Cerebellar cortex (tissue), 1 donor: ENCODE data around the gene APOC1.

ENCODE experiments used
- DNase-seq: peaks from one replicate; pipeline ENCODE4 v3.0.0-alpha.2; 2015; ENCODE audit warnings: low spot score

APOC1 gene

DNA sequence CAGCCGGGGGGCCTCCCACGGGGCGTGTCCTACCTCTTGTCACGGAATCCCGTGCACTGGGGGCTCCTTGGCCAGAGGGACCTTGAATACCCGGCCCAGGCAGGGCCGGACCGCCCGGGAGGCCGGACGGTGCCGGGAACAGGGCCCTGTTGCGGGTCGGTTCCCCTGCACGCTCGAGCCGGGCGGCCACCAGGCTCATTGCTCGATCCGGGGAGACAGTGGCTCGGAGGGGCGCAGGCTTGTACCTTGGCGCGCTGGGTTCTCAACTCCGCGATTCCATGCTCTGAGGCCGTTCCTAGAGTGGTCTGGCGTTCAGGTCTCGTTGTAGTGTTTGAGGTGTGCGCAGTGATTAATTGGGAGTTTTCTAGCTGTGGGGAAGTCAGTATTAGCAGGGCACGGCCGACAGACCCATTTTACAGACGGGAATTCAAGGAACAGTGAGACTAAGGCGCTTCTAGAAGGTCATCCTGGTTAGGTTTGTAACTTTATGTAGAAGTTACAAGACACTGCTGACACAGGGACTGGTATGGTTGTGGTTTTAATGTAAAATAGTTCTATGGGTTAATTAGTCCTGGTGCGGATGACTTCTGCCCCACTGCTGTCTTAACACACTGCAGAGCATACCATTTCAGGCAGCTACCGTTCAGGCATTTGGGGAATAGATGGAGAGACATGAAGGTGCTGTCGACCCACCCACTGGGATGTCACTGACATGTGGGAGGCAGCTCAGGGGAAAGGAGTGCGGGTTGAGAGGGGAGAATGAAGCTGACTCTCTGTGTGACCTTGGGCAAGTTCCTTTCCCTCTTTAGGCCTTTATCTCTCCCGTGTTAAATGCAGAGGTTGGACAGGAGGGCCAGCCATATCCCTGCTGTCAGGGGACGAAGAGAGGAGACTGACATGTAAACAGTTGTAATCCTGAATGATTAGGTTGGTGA, 41.4 kb downstream of the APOC1 start:
- DNase-seq: no peak

DNA sequence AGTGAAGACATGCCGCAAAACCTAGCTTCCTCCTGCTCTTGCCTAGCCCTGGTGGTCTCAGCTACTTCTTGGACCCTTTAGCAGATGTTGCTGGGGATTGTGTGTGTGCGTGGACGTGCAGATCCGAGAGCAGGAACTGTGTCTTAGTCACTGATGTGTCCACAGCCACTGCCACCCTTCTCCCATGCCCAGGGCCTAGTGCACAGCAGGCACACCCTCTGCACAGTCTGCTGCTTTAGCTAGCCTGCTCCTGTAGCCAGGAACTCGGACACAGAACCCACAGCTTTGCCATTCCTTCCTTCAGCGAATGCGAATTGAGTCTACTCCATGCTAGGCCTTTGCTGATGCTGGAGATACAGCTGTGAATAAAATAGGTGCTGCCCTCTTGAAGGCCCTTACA, 43.1 kb downstream of the APOC1 start:
- no peak for DNase-seq

DNA sequence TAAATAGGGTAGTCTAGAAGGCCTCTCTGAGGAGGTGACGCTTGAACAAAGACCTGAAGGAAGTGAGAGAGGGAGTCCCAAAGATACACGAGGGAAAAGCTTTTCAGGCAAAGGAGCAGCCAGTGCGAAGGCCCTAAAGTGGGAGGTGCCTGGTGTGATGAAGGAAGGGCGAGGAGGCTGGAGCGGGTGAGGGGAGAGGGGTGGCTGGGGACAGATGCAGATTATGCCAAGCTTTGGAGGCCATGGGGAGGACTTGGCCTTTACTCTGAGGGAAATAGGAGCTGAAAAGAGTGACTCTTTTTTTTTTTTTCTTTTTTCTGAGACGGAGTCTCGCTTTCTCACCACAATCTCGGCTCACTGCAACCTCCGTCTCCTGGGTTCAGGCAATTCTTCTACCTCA, 43.7 kb downstream of the APOC1 start:
- no peak for DNase-seq

DNA sequence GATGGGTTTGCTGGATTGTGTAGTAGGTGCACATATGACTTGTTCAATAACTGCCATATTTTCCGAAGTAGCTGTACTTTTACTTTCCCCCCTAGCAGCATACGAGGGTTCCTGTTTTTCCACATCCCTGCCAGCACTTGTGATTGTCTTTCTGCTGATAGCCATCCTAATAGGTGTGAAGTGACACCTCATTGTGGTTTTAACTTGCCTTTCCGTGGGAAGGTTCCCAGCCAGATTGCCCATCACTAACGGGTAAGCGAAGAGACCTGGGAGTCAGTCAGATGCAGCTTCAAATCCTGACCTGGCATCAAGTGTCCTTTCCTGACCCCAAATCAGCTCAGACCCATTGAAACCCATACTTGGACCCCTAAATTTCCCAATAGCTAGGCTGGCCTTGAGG, 45.3 kb downstream of the APOC1 start:
- no peak for DNase-seq

DNA sequence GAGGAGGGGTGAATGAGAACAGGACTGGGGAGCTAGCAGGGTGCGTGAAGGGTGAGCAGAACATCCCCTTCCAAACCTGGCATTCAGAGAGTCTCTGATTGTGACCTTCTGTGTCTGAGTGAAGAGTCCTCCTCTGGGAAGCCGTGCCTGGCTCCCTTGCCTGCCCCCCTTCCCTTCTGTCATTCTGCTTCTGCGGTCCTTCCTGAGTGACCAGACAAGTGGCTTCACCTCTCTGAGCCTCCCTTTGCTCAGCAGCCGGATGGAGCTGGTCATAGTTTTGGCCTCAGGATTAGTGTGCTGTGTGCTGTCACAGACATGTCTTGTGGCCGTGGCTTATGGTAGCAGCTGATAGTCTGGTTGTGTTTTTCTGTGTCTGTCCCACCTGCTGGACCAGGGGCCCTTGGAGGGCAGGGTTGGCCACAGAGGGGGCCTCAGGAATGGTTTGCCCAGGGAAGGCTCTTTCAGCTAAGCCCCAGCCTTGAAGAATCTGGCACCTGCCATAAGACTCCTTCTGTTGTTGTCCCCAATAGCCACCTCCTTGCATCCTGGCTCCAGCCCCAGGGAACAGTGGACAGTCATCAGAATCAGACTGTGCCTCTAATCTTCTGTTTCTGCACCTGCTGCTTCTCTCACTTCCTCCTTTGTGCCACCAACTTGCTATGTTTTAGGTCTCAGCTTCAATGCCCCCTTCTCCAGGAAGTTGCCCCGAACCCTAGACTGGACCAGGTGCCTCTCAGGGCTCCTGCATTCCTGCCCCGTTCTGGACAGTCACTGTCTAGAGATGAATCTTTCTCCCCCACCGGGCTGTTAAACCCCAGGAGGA, 46.7 kb downstream of the APOC1 start:
- DNase-seq: no peak

DNA sequence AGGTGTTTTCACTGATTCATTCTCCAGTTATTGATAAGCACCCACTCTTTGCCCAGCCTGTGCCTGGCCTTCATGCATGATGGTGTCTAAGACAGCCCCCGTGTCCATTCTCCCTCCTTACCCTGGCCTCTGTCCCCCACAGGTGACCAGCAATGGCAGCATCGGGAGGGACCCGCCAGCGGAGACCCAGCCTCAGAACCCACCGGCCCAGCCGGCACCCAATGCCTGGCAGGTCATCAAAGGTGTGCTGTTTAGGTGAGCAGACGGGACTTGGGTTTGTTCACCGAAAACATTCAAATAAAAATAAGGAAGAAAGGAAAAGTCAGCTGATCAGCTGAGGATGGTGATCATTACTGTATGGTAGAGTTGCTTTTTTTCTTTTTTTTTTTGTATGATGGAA, 47.4 kb downstream of the APOC1 start:
- DNase-seq: no peak

DNA sequence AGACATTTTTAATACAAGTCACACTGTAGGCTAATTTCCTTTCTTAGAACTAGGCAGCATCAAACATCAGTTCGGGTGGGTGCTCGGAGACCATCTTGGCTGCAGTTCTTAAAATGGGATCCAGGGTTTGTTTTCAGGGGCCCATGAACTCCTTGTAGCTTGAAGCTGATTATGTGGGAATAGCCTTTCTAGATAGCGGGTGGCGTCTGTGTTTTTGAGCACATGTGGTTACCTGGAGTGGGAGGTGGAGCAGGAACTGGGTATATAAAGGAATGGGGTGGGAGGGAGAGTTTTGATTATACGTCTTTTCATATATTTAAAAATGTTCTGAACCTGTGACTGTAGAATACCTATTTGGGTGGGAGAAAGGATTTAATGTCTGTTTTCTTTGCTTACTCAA, 53.7 kb downstream of the APOC1 start:
- no peak for DNase-seq

DNA sequence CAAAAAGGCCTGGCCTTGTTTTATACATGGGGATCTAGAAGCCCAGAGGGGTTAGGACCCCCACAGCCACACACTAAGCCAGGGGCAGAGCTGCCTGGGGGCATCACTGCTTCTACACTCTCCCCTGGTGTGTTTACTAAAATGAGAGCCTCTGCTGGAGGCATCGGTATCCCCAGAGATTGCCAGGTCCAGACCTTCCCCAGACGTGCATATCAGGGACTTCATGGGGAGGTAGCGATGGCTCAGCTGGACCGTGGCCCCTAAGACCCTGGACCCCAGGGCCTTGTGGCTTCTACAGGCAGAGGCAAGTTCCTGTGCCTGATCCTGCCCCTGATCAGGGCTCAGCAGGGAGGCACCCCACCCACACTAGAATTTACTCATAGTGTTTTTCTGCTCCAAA, 54.3 kb downstream of the APOC1 start:
- DNase-seq: no peak
